C4-2B (cell line): ENCODE measurements around the gene INTS14.

Experiments
- H3K27ac ChIP-seq: fragments of 450-650 bp; 2 replicates; pipeline ENCODE4 v1.5.1; 2017
- ZFX ChIP-seq: fragments of 450-650 bp; IDR thresholded peaks from 2 replicates; pipeline ENCODE4 v1.6.1; 2017
- TF ChIP-seq, protein P1 (sequence below): fragments of 450-650 bp; conservative IDR thresholded peaks from 2 replicates; pipeline ENCODE4 v1.5.1; 2017; ENCODE audit warnings: mild to moderate bottlenecking

INTS14 gene

DNA sequence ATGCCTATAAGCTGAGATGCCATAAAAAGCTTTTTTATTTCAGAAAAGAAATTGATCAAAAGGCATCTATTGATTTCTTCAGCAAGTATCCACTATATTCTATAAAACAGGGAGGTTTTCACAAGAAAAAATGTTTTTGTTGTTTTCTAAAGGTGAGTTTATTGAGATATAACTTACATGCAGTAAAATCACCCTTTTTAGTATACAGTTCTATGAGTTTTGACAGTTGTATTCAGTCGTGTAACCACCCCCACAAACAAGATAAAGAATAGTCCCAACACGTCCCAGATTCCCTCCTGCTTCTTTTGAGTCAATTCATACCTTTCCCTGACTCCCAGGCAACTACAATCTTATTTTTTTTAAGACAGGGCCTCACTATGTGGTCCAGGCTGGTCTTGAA lies 7.8 kb downstream of the INTS14 start:
- no peak overlapping the region for H3K27ac ChIP-seq
- TF ChIP-seq, protein P1, sequence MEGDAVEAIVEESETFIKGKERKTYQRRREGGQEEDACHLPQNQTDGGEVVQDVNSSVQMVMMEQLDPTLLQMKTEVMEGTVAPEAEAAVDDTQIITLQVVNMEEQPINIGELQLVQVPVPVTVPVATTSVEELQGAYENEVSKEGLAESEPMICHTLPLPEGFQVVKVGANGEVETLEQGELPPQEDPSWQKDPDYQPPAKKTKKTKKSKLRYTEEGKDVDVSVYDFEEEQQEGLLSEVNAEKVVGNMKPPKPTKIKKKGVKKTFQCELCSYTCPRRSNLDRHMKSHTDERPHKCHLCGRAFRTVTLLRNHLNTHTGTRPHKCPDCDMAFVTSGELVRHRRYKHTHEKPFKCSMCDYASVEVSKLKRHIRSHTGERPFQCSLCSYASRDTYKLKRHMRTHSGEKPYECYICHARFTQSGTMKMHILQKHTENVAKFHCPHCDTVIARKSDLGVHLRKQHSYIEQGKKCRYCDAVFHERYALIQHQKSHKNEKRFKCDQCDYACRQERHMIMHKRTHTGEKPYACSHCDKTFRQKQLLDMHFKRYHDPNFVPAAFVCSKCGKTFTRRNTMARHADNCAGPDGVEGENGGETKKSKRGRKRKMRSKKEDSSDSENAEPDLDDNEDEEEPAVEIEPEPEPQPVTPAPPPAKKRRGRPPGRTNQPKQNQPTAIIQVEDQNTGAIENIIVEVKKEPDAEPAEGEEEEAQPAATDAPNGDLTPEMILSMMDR = no peak
- no peak for TF ChIP-seq ZFX

DNA sequence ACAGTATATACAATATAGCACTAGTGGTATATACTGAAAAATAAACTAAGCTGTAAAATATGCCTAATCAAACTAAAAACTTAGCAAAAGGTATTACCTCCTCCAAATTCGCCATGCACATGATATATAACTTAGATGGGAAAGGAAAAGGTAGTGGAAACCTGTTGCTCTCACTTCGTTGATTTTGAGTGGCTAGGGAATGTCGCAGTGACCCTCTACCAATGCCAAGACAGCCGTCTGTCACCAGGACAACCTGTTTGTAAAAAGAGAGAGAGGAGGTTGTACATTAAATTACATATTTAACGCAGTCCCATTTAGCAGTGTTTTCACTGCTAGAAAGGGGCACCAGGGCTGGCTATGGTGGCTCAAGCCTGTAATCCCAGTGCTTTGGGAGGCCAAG lies 11.3 kb downstream of the INTS14 start:
- no peak for TF ChIP-seq ZFX
- TF ChIP-seq, protein P1 = no peak
- H3K27ac ChIP-seq = no peak overlapping the region

DNA sequence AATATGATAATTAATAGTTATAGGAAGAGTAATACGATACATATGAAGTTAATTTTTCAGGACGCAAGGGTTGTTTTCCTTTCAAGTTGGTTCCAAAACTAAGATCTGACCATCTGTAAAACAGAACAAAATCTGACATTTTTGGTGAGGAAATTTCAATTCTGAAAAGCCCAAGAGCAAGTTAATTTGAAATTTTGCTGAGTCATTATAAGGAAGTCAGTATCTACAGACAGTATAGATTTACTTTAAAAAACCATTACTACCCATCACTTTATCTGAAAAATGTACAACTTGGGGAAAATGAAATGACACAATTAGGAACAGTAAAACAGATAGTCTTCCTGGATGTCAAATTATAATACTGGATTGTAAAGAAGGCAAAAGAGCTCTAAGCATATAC lies 12.5 kb downstream of the INTS14 start:
- H3K27ac ChIP-seq = no peak overlapping the region
- TF ChIP-seq ZFX = no peak
- TF ChIP-seq, protein P1 = no peak

DNA sequence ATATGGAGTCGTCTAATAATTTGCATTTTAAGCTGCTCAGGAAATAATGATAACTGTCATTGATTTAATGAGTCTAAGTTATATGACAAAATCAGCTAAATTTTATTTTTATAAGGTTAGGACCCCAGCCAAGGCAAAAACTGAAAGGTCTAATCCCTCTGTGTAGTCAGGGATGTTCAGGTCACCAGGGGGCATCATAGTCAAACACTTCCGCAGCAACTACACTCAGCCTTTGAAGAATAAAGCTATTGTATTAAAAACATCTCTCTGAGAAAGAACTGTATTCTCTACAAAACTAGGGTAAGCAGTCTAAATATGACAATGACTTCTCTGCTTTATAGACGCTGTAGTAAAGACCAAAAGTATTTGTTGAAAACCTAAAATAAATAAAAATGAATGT lies 15.0 kb downstream of the INTS14 start:
- no peak overlapping the region for H3K27ac ChIP-seq
- TF ChIP-seq, protein P1 = peak; percentile 48
- TF ChIP-seq ZFX = no peak

DNA sequence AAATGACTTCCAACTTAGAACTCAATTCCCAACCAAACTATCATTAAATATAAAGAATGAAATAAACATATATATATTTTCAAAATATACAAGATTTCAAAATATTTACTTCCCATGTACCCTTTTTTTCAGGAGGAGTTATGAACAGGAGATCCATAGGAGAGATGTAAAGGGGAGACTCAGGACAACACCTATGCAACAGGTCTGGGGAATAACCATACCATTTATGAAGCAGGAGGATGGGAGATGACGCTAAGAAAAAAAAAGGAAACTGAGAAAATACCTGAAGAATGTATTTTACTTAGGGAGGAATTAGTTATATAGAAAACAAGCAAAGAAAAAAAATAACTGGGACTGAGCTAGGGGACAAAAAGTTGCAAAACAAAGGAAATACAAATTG lies 23.8 kb downstream of the INTS14 start:
- H3K27ac ChIP-seq = no peak overlapping the region
- TF ChIP-seq, protein P1 = no peak
- TF ChIP-seq ZFX = no peak

DNA sequence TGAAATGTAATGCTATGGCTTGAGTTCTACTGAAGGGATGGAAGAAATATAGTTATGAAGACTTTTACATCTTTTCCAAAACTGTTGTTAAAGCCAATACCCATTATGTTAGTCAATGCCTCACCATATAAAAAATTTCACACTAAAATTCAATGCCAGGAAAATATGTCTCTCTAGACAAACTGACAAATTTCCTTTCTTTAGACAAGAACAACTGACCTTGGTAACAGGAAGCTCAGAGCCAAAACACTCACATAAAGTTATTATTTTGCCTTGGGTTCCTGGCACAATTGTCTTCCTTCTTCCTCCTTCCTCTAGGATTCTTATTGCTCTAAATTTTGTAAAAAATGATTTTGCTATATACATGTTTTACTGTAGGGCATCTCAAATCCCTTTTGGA lies 26.7 kb downstream of the INTS14 start:
- no peak overlapping the region for H3K27ac ChIP-seq

DNA sequence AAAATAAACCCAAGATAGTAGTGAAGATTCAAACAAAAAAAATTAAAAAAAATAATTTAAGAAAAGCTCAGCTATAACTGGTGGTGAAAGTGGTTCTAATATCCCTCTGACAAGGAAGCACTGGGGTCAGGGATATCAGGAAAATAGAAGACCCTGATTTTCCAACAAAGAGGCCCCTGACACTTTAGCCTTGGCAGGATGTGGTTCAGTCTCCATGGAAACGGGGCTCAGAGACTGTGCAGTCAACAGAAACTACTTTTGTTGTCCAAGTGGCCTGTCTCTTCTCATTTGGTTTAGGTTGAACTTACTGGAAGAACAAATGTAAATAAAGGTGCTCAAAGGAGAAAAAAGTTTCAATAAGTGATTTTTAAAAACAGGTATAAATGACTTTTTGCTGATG lies 27.2 kb downstream of the INTS14 start:
- H3K27ac ChIP-seq = no peak overlapping the region
- TF ChIP-seq, protein P1 = no peak
- TF ChIP-seq ZFX = no peak

More for the DNA sequence above, 26.7 kb downstream of the INTS14 start:
- TF ChIP-seq, protein P1 = no peak
